Measurements from ENCODE around the gene ANKRD44. TPM values are rescaled to one million over a fixed set of nuclear protein-coding genes. Genes with fewer than 3 reads are reported as not detected.

ANKRD44 gene
- total RNA-seq, 1 donor from 2014 or later = 3.4 TPM

DNA sequence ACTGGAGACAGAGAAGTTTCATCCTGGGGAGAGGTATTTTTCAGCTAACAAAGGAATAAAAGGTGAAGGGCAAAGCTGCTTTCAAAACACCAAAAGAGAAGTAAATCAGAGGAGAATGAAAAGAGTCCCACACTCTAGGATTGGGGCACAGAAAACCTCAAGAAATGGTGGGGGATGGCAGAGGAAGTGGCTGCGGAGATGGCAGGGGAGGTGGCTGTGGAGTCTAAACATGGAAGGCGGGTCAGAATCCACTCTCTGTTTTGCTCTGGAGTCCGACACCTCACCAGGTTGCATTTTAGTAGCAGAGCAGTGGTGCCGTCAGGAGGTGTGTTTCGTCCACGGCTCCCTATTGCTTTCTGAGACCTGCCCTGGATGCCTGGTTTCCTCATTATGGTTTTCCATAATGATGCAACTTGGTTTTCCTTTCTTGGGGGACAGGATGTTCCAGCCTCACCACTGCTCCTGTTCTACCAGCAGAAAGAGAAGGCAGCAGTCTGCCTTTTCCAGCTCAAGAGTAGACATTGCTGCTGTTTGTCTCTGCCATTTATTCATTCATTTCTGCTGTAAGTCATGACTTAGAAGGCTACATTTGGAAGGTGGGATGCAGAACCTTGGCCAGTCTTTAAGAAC is 188.7 kb downstream of the ANKRD44 start:
- Mint-ChIP-seq H3K9me3 (peaks cover 2% of the 10 kb centered on the region), H3K36me3 (no peaks in the 10 kb centered on the region), H3K27ac (no peak overlapping the region), H3K27me3 (ENCODE audit: insufficient read depth, low read depth) (no peaks in the 10 kb centered on the region), H3K4me1 (peaks cover 12% of the 10 kb centered on the region), H3K4me3 (no peak overlapping the region)
- no peaks in the 10 kb centered on the region for H3K9me3 ChIP-seq (ENCODE audit: low read depth)
- H2AFZ ChIP-seq (replicated peaks) = no peak overlapping the region
- peak overlapping the region; percentile 20 for H3K27ac ChIP-seq
- no peak overlapping the region for H3K9ac ChIP-seq
- H3K4me1 ChIP-seq = peaks cover 13% of the 10 kb centered on the region
- no peak for TF ChIP-seq EZH2 (IDR thresholded peaks at IDR 0.05)
- no peak for TF ChIP-seq EZH2phosphoT487 (IDR thresholded peaks at IDR 0.05)
- TF ChIP-seq, protein P1, sequence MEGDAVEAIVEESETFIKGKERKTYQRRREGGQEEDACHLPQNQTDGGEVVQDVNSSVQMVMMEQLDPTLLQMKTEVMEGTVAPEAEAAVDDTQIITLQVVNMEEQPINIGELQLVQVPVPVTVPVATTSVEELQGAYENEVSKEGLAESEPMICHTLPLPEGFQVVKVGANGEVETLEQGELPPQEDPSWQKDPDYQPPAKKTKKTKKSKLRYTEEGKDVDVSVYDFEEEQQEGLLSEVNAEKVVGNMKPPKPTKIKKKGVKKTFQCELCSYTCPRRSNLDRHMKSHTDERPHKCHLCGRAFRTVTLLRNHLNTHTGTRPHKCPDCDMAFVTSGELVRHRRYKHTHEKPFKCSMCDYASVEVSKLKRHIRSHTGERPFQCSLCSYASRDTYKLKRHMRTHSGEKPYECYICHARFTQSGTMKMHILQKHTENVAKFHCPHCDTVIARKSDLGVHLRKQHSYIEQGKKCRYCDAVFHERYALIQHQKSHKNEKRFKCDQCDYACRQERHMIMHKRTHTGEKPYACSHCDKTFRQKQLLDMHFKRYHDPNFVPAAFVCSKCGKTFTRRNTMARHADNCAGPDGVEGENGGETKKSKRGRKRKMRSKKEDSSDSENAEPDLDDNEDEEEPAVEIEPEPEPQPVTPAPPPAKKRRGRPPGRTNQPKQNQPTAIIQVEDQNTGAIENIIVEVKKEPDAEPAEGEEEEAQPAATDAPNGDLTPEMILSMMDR (IDR thresholded peaks at IDR 0.05) = no peak
- H3K4me2 ChIP-seq = no peak overlapping the region
- H3K79me2 ChIP-seq (ENCODE audit: low read depth) = no peaks in the 10 kb centered on the region
- H4K20me1 ChIP-seq (ENCODE audit: low read depth) = no peaks in the 10 kb centered on the region
- H3K27me3 ChIP-seq = no peaks in the 10 kb centered on the region
- H3K36me3 ChIP-seq = no peaks in the 10 kb centered on the region
- H3K4me3 ChIP-seq = no peak overlapping the region
- H3F3A ChIP-seq (ENCODE audit: low read depth) = no peaks in the 10 kb centered on the region
- no peak for DNase-seq (ENCODE audit: low spot score)

DNA sequence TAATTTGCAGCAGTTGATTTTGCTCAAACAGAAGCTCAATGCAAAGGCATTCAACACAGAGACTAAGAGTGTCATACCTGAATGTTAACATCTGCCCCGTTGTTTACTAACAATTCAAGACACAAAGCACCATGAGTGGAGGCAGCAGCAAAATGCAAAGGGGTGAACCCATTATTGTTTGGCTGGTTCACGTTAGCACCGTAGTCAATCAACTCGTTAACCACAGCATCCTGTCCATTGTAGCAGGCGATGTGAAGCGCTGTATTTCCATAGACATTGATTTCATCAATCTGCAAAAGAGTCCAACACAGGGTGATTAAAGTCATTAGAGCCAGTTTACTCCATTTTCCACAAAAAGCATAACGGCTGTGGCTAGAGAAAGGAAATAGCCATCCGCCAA is 189.3 kb downstream of the ANKRD44 start:
- Mint-ChIP-seq H3K9me3 (peaks cover 2% of the 10 kb centered on the region), H3K27ac (no peak overlapping the region), H3K4me3 (no peak overlapping the region), H3K36me3 (no peaks in the 10 kb centered on the region), H3K4me1 (peaks cover 12% of the 10 kb centered on the region), H3K27me3 (ENCODE audit: insufficient read depth, low read depth) (no peaks in the 10 kb centered on the region)
- Histone ChIP-seq H3K79me2 (ENCODE audit: low read depth) (no peaks in the 10 kb centered on the region), H3K27me3 (no peaks in the 10 kb centered on the region), H2AFZ (replicated peaks) (no peak overlapping the region), H3K36me3 (no peaks in the 10 kb centered on the region), H3K4me3 (no peak overlapping the region), H3K9ac (no peak overlapping the region), H3K27ac (peak overlapping the region; percentile 20), H3F3A (ENCODE audit: low read depth) (no peaks in the 10 kb centered on the region), H4K20me1 (ENCODE audit: low read depth) (no peaks in the 10 kb centered on the region), H3K9me3 (ENCODE audit: low read depth) (no peaks in the 10 kb centered on the region), H3K4me2 (no peak overlapping the region), H3K4me1 (peaks cover 13% of the 10 kb centered on the region)
- DNase-seq (ENCODE audit: low spot score) = peak; percentile 19
- TF ChIP-seq EZH2phosphoT487 (IDR thresholded peaks at IDR 0.05) (no peak), EZH2 (IDR thresholded peaks at IDR 0.05) (no peak)
- TF ChIP-seq, protein P1 (IDR thresholded peaks at IDR 0.05) = no peak

DNA sequence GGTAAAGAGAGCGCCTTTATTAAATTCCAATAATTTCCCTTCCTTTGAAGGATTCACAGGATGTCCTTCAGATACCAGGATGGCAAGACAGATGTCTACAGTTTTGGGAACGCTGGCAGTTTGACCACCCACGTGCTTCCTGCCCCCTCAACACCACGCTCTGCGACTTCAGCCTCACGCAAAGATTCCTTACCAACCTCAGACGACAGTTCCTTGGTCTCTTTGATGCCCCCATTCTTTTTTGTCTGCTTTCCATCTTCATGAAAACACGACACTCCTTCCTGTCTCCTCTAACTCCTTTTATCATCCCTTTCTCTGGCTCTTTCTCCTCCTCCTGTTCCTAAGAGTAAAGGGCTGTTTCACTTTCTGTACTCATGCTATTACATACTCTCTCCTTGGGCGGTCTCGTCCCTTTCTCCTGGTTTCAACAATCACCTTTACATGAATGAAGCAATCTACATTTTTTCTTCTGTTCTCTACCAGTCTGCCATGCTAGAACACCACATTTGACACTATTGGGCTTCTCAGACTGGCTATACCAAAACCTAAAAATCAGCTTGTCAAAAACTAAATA is 194.2 kb downstream of the ANKRD44 start:
- Mint-ChIP-seq H3K27me3 (ENCODE audit: insufficient read depth, low read depth) (no peaks in the 10 kb centered on the region), H3K4me1 (no peaks in the 10 kb centered on the region), H3K27ac (no peak overlapping the region), H3K9me3 (peaks cover 2% of the 10 kb centered on the region), H3K4me3 (no peak overlapping the region), H3K36me3 (no peaks in the 10 kb centered on the region)
- no peak overlapping the region for H3K4me3 ChIP-seq
- H3K36me3 ChIP-seq = no peaks in the 10 kb centered on the region
- no peaks in the 10 kb centered on the region for H3K27me3 ChIP-seq
- no peaks in the 10 kb centered on the region for H3F3A ChIP-seq (ENCODE audit: low read depth)
- H3K9ac ChIP-seq = no peak overlapping the region
- no peaks in the 10 kb centered on the region for H3K9me3 ChIP-seq (ENCODE audit: low read depth)
- DNase-seq (ENCODE audit: low spot score) = no peak
- TF ChIP-seq EZH2 (IDR thresholded peaks at IDR 0.05) (no peak), EZH2phosphoT487 (IDR thresholded peaks at IDR 0.05) (no peak)
- TF ChIP-seq, protein P1 (IDR thresholded peaks at IDR 0.05) = no peak
- H2AFZ ChIP-seq (replicated peaks) = no peak overlapping the region
- peaks cover 5% of the 10 kb centered on the region for H3K4me1 ChIP-seq
- no peak overlapping the region for H3K4me2 ChIP-seq
- H4K20me1 ChIP-seq (ENCODE audit: low read depth) = no peaks in the 10 kb centered on the region
- H3K27ac ChIP-seq = no peak overlapping the region
- no peaks in the 10 kb centered on the region for H3K79me2 ChIP-seq (ENCODE audit: low read depth)
